GM19351 (cell line): Measurements from ENCODE around the gene ARHGAP9.

Experiments
- ATAC-seq: cut with Tn5 transposase; IDR thresholded peaks from one replicate; pipeline ENCODE4 v1.9.1; 2021; ENCODE audit warnings: mild to moderate bottlenecking, moderate library complexity; ENCODE audit not compliant: unreplicated experiment

The ARHGAP9 gene

DNA sequence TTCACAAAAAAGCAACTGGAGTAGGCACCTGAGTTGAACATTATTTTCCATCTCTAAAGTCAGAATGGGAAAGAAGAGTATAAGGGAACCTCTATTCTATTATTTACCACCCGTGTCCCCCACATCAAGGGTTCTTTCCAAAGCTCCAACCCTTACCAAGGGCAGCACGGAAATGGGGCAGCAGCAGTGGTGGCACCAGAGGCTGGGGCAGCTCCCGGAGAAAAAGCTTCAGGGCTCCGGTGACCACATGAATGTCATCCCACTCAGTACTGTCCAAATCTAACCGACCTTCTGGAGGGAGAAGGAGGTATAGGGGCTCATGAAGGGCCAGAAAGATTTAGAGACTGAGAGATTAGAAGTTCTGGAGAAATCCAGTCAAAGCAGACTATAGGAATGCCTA lies 5.8 kb downstream of the ARHGAP9 start:
- no peak for ATAC-seq

GRCh38 chr12:57473392-57473791 lies 6.3 kb downstream of the ARHGAP9 start:
- no peak for ATAC-seq

GRCh38 chr12:57472391-57472790 lies 7.3 kb downstream of the ARHGAP9 start:
- no peak for ATAC-seq

DNA sequence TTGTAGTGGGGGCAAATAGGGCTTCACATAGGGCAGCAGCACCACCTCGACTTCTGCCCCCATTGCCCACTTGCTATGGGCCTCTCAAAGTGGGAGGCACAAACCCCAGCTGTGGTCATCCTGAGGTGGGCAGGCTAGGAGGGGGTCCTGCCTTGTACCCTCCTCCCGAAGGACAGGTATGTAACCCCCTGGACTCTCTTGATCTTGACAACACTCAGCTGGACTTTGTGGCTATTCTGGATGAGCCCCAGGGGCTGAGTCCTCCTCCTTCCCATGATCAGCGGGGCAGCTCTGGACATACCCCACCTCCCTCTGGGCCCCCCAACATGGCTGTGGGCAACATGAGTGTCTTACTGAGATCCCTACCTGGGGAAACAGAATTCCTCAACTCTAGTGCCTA lies 8.0 kb downstream of the ARHGAP9 start:
- ATAC-seq: no peak

- ATAC-seq: no peak
Observed at GRCh38 chr12:57470970-57471656, 8.6 kb downstream of the ARHGAP9 start.

DNA sequence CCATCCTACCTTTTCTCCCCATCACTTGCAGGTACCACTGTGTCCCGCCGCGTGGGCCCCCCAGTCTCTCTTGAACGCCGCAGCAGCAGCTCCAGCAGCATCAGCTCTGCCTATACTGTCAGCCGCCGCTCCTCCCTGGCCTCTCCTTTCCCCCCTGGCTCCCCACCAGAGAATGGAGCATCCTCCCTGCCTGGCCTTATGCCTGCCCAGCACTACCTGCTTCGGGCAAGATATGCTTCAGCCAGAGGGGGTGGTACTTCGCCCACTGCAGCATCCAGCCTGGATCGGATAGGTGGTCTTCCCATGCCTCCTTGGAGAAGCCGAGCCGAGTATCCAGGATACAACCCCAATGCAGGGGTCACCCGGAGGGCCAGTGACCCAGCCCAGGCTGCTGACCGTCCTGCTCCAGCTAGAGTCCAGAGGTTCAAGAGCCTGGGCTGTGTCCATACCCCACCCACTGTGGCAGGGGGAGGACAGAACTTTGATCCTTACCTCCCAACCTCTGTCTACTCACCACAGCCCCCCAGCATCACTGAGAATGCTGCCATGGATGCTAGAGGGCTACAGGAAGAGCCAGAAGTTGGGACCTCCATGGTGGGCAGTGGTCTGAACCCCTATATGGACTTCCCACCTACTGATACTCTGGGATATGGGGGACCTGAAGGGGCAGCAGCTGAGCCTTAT lies 9.2 kb downstream of the ARHGAP9 start:
- ATAC-seq: no peak

GRCh38 chr12:57469296-57470164 lies 10.1 kb downstream of the ARHGAP9 start:
- ATAC-seq: no peak

GRCh38 chr12:57467915-57468314 lies 11.8 kb downstream of the ARHGAP9 start:
- ATAC-seq: no peak

- ATAC-seq: no peak
Observed at GRCh38 chr12:57467212-57467874, 12.3 kb downstream of the ARHGAP9 start.

- no peak for ATAC-seq
Observed at GRCh38 chr12:57465747-57466505, 13.7 kb downstream of the ARHGAP9 start.

GRCh38 chr12:57465030-57465746 lies 14.5 kb downstream of the ARHGAP9 start:
- no peak for ATAC-seq

DNA sequence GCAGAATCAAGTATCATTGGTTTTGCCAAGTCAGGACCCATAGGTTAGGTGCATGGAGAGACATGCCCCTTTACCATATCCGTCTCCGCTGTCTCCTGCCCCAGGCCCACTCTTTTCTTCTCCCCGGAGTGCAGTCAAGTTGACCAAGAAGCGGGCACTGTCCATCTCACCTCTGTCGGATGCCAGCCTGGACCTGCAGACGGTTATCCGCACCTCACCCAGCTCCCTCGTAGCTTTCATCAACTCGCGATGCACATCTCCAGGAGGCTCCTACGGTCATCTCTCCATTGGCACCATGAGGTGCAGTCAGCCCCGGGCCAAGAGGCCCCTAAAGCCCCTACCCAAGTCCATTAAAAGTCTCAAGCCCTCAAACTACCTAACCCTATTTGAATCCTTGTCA lies 15.1 kb downstream of the ARHGAP9 start:
- no peak for ATAC-seq

- no peak for ATAC-seq
Observed at GRCh38 chr12:57462912-57463253, 16.8 kb downstream of the ARHGAP9 start.

DNA sequence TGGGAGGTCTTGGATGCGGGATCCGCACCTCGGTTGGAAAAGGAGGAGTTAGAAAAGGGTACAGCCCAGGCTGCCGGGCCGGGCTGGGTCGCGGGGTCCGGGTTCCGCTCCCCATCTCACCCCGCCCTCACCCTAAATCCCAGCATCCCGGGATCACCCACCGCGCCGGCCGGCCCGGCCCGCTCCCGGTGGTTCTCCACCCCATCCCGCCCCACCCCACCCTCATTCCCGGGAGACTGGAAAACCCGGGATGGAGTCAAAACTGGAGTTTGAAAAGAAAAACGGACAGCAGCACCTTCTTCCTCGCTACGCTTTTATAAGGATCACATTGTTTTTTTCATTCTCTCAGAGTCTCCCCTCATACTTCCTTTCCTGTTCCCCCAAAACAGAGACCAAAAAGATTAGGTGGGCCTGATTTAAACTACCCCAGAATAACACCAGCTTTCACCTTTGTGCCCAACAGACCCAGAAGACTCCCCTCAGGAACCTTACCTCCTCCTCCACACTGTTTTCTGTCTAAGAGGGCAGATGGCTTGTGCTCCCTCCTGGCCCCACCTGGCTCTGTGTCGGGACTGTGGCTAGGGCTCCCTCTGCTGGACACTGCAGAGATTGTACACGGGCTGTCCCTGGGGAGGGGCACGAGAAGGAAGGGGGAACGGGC lies 17.3 kb downstream of the ARHGAP9 start:
- ATAC-seq: peak; percentile 72

DNA sequence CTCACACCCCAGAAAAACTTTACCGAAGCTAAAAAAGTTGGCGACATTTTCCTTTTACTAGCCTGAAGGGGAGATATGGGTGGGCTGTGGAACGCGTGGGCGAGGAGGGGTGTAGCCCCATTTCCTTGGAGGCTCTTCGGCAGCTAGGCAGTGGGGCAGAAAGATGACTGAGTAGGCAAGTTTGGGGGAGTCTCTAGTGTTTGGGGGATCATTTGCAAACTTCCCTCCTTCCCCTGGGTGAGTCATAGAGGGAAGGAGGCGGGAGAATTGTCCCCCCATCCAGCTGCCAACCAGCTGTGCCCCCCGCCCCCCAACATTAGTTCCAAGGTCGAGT lies 17.8 kb downstream of the ARHGAP9 start:
- no peak for ATAC-seq

- no peak for ATAC-seq
Observed at GRCh38 chr12:57461276-57461916, 18.3 kb downstream of the ARHGAP9 start.

DNA sequence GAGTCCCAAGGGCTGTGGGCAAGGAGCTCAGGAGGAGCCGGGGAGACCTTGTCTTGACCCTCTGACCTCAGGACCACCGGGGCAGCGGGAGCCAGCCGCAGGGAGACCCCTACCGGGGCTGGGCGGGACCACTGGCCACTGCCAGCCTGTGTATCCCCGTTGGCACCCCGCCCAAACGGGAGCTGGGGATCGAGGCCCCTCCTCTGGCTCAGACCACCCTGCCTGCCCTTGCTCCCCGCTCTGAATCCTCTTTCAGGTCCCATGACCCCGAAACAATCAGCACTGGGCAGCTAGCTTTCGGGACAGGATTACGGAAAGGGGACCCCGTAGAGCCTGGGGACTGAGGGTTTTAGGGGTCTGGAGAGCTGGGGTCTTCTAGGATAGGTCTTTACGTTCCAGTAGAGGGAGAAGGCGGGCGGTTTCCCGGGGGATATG lies 18.8 kb downstream of the ARHGAP9 start:
- no peak for ATAC-seq

DNA sequence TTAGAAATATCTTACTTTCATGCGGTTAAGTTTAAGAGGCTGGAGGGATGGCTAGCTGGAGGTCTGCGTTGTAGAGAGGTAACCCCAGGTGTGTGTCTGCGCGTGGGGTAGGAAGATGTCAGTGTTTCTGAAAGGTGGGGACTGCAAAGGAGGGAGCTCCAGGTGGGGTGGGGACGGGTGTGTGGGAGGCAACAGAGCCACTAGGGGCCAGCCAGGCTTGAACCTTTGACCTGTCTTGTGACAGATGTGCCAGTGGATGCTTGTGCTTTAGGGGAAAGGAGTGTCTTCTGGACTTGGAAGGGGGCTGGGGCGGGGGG lies 19.2 kb downstream of the ARHGAP9 start:
- no peak for ATAC-seq
